H1 (cell line): Measurements from ENCODE around the gene SMTNL2. TPM values are rescaled to one million over a fixed set of nuclear protein-coding genes. Genes with fewer than 3 reads are reported as not detected.

ENCODE experiments used
- CTCF ChIA-PET: fragments of 300-600 bp; sonication (Branson Sonifier 250); formaldehyde crosslinking; loops from one replicate; lab custom pipeline; 2021; ENCODE audit not compliant: partially characterized antibody; lab: Charles Lee
- POLR2A ChIA-PET: fragments of 300-600 bp; sonication (Branson Sonifier 250); formaldehyde crosslinking; loops from one replicate; lab custom pipeline; 2021; ENCODE audit warnings: inconsistent platforms; ENCODE audit not compliant: partially characterized antibody; lab: Charles Lee
- DNase-seq, 2 experiments: peaks; one replicate each; pipeline versions ENCODE4 v3.0.0 to v3.0.0-alpha.2; 2010 to 2022; ENCODE audit warnings: low spot score in 2 of 2, low read depth in 1 of 2, mixed read lengths in 1 of 2
- FAIRE-seq: peaks from 2 replicates; lab custom pipeline; 2011; peaks lifted over from hg19 to GRCh38; lab: Jason Lieb, UNC
- H2AFZ ChIP-seq: 2 replicates; pipeline ENCODE4 v1.8.1; 2012; ENCODE audit warnings: low read length, inconsistent platforms
- H2AK5ac ChIP-seq: 2 replicates; pipeline ENCODE4 v1.6.1; 2013; ENCODE audit warnings: low read depth, low read length
- H2BK120ac ChIP-seq: replicated peaks from 2 replicates; pipeline ENCODE3; 2013; ENCODE audit warnings: low read depth, low read length, inconsistent platforms
- H2BK12ac ChIP-seq: 2 replicates; pipeline ENCODE4 v1.6.1; 2013; ENCODE audit warnings: low read depth, low read length
- H2BK15ac ChIP-seq: 2 replicates; pipeline ENCODE4 v1.6.1; 2013; ENCODE audit warnings: low read length
- H2BK20ac ChIP-seq: 2 replicates; pipeline ENCODE4 v1.6.1; 2013; ENCODE audit warnings: low read length
- H2BK5ac ChIP-seq: 2 replicates; pipeline ENCODE4 v1.6.1; 2013; ENCODE audit warnings: low read depth, low read length
- H3K14ac ChIP-seq: 2 replicates; pipeline ENCODE4 v1.6.1; 2013; ENCODE audit warnings: inconsistent platforms; ENCODE audit not compliant: insufficient read length
- H3K18ac ChIP-seq: 2 replicates; pipeline ENCODE4 v1.6.1; 2013; ENCODE audit warnings: low read length; ENCODE audit errors: extremely low read depth
- H3K23ac ChIP-seq: 2 replicates; pipeline ENCODE4 v1.6.1; 2013; ENCODE audit warnings: inconsistent platforms; ENCODE audit not compliant: insufficient read length
- H3K23me2 ChIP-seq: 2 replicates; pipeline ENCODE4 v1.6.1; 2013; ENCODE audit warnings: low read depth, low read length
- H3K27ac ChIP-seq: 2 replicates; pipeline ENCODE4 v1.6.1; 2011; ENCODE audit warnings: low read depth, low read length, inconsistent platforms
- H3K27me3 ChIP-seq, 4 experiments: replicated peaks in 1 of 4; 1 replicate in 1 of 4; 2 replicates in 3 of 4; pipeline versions ENCODE4 v1.6.1 to v1.8.1; 2011 to 2013; ENCODE audit warnings: low read length in 3 of 4, mild to moderate bottlenecking in 3 of 4, inconsistent platforms in 2 of 4, mixed read lengths in 2 of 4, moderate library complexity in 1 of 4; ENCODE audit not compliant: control insufficient read depth in 3 of 4, insufficient read depth in 3 of 4; ENCODE audit errors: extremely low read depth in 1 of 4
- H3K36me3 ChIP-seq, 4 experiments: 2 replicates each; pipeline versions ENCODE4 v1.6.1 to v1.8.1; 2011 to 2013; ENCODE audit warnings: mild to moderate bottlenecking in 4 of 4, low read length in 3 of 4, moderate library complexity in 2 of 4, control low read depth in 1 of 4, inconsistent platforms in 1 of 4; ENCODE audit not compliant: insufficient read depth in 4 of 4, control insufficient read depth in 2 of 4
- H3K4ac ChIP-seq: replicated peaks from 2 replicates; pipeline ENCODE3; 2013; ENCODE audit warnings: low read length, low read depth, mixed read lengths, inconsistent platforms; ENCODE audit not compliant: insufficient read length
- H3K4me1 ChIP-seq, 4 experiments: replicated peaks in 1 of 4; 1 replicate in 1 of 4; 2 replicates in 3 of 4; pipeline versions ENCODE4 v1.6.1 to v1.8.1; 2011 to 2013; ENCODE audit warnings: low read length in 3 of 4, inconsistent platforms in 2 of 4, mixed read lengths in 1 of 4; ENCODE audit not compliant: insufficient read depth in 4 of 4, control insufficient read depth in 3 of 4
- H3K4me2 ChIP-seq, 2 experiments: 2 replicates each; pipeline versions ENCODE4 v1.6.1 to v1.8.1; 2011 to 2013; ENCODE audit warnings: low read depth in 2 of 2, low read length in 2 of 2, control low read depth in 1 of 2, inconsistent platforms in 1 of 2, mild to moderate bottlenecking in 1 of 2; ENCODE audit not compliant: insufficient read depth in 1 of 2
- H3K4me3 ChIP-seq, 4 experiments: fragments of 200-600, 300-600 bp in 1 of 4; sonication (generic), shearing (Covaris generic), sonication (Bioruptor Twin) in 1 of 4; 2 replicates each; pipeline versions ENCODE4 v1.5.1 to v1.8.1; 2011 to 2016; ENCODE audit warnings: low read length in 4 of 4, low read depth in 3 of 4, control low read depth in 2 of 4, inconsistent platforms in 2 of 4, mild to moderate bottlenecking in 2 of 4, mixed read lengths in 1 of 4, moderate library complexity in 1 of 4; ENCODE audit not compliant: insufficient read depth in 2 of 4; ENCODE audit errors: extremely low read depth in 1 of 4
- H3K56ac ChIP-seq: replicated peaks from 2 replicates; pipeline ENCODE3; 2013; ENCODE audit warnings: low read depth, mild to moderate bottlenecking, mixed read lengths, low read length, inconsistent platforms; ENCODE audit not compliant: insufficient read length
- H3K79me1 ChIP-seq: 2 replicates; pipeline ENCODE4 v1.6.1; 2013; ENCODE audit warnings: low read depth, low read length, control low read depth
- H3K79me2 ChIP-seq, 2 experiments: 2 replicates each; pipeline versions ENCODE4 v1.6.1 to v1.8.1; 2012 to 2013; ENCODE audit warnings: low read length in 2 of 2, mild to moderate bottlenecking in 2 of 2, inconsistent platforms in 1 of 2; ENCODE audit not compliant: insufficient read depth in 2 of 2, control insufficient read depth in 1 of 2
- H3K9ac ChIP-seq, 4 experiments: replicated peaks in 1 of 4; 1 replicate in 1 of 4; 2 replicates in 3 of 4; pipeline versions ENCODE4 v1.6.1 to v1.8.1; 2011 to 2013; ENCODE audit warnings: low read depth in 3 of 4, low read length in 3 of 4, control low read depth in 2 of 4, mild to moderate bottlenecking in 2 of 4, moderate library complexity in 2 of 4, inconsistent platforms in 1 of 4; ENCODE audit errors: extremely low read depth in 1 of 4
- H3K9me3 ChIP-seq, 2 experiments: 2 replicates each; pipeline versions ENCODE4 v1.6.1 to v1.8.1; 2012 to 2013; ENCODE audit warnings: mild to moderate bottlenecking in 2 of 2, moderate library complexity in 2 of 2, control low read depth in 1 of 2, inconsistent platforms in 1 of 2, low read depth in 1 of 2, low read length in 1 of 2, mixed read lengths in 1 of 2; ENCODE audit not compliant: insufficient read depth in 2 of 2
- H4K20me1 ChIP-seq, 2 experiments: replicated peaks in 1 of 2; 2 replicates each; pipeline versions ENCODE3 to v1.8.1; 2011 to 2013; ENCODE audit warnings: inconsistent platforms in 2 of 2, low read length in 2 of 2, mild to moderate bottlenecking in 1 of 2; ENCODE audit not compliant: insufficient read depth in 2 of 2, control insufficient read depth in 1 of 2
- H4K5ac ChIP-seq: 2 replicates; pipeline ENCODE4 v1.6.1; 2013; ENCODE audit warnings: low read length, low read depth, mixed read lengths, inconsistent platforms; ENCODE audit not compliant: insufficient read length
- H4K8ac ChIP-seq: 2 replicates; pipeline ENCODE4 v1.8.0; 2013; ENCODE audit warnings: mild to moderate bottlenecking, moderate library complexity, low read length, inconsistent platforms; ENCODE audit not compliant: insufficient read depth; ENCODE audit errors: extremely low read depth
- H4K91ac ChIP-seq: replicated peaks from 2 replicates; pipeline ENCODE3; 2013; ENCODE audit warnings: low read length, mixed read lengths, inconsistent platforms; ENCODE audit not compliant: insufficient read length
- ATF2 ChIP-seq: IDR thresholded peaks from 2 replicates; pipeline ENCODE4 v1.6.1; 2012; ENCODE audit warnings: low read length, inconsistent platforms
- CTBP2 ChIP-seq: IDR thresholded peaks from 2 replicates; pipeline ENCODE4 v1.7.0; 2011; ENCODE audit warnings: borderline replicate concordance, mild to moderate bottlenecking, moderate library complexity, mixed read lengths, low read length; ENCODE audit not compliant: insufficient read depth, insufficient read length
- JUN ChIP-seq: IDR thresholded peaks from 2 replicates; pipeline ENCODE4 v1.6.1; 2011; ENCODE audit warnings: low read depth, mild to moderate bottlenecking, improper control_type of control experiment, low read length
- MAFK ChIP-seq: IDR thresholded peaks from 2 replicates; pipeline ENCODE4 v1.6.1; 2012; ENCODE audit warnings: low read depth, mild to moderate bottlenecking, improper control_type of control experiment, low read length
- POLR2A ChIP-seq, 2 experiments: IDR thresholded peaks; 1 replicate in 1 of 2; 2 replicates in 1 of 2; pipeline ENCODE4 v1.6.1; 2011; ENCODE audit warnings: low read depth in 2 of 2, low read length in 2 of 2, mild to moderate bottlenecking in 2 of 2; ENCODE audit errors: control extremely low read depth in 1 of 2
- SAP30 ChIP-seq: fragments of 300-600 bp; sonication (generic); IDR thresholded peaks from 2 replicates; pipeline ENCODE4 v1.7.1; 2012; ENCODE audit warnings: low read length, moderate library complexity, mild to moderate bottlenecking, inconsistent platforms; ENCODE audit not compliant: insufficient read depth, insufficient replicate concordance
- SP1 ChIP-seq: IDR thresholded peaks from 2 replicates; pipeline ENCODE4 v1.6.1; 2011; ENCODE audit warnings: low read depth, low read length
- WGBS, 2 experiments: shearing (Covaris generic) in 1 of 2; methylation state at CpG; one replicate each; pipeline versions ENCODE4 v1.1.6 to v1.1.7; 2013 to 2015; ENCODE audit warnings: low lambda C conversion rate in 2 of 2, mixed read lengths in 2 of 2, inconsistent platforms in 1 of 2, low coverage in 1 of 2, missing lambda C conversion rate in 1 of 2; ENCODE audit not compliant: insufficient replicate concordance in 2 of 2, insufficient coverage in 1 of 2, insufficient read length in 1 of 2; ENCODE audit errors: extremely low coverage in 1 of 2, missing lambda C conversion rate in 1 of 2; 5-methylcytosine and 5-hydroxymethylcytosine counted together
- polyA plus RNA-seq, 7 experiments: library from polyadenylated mRNA; depleted of rRNA in 3 of 7; stranded (reverse) in 5 of 7; unstranded in 2 of 7; fragments of >200 nt in 5 of 7; fragments of 200-250 nt in 2 of 7; gene quantifications; 1 replicate in 5 of 7; 2 replicates in 1 of 7; 4 replicates in 1 of 7; pipeline versions ENCODE4 v1.2.1 to v1.2.3, GENCODE V29; 2011 to 2013; ENCODE audit warnings: missing spikeins in 2 of 7, mixed read lengths in 2 of 7
- total RNA-seq: library from RNA; stranded (reverse); fragmentation: NEBNext Ultra II Directional; extraction: Animal tissue kit (Norgen Biotek cat#: 25700); gene quantifications from 2 replicates; pipeline ENCODE4 v1.2.1, GENCODE V29; 2021

Gene SMTNL2
- total and polyA plus RNA-seq, 2 of the 8 experiments (the other 6 are each of a cell fraction or from before 2014, with no cell fraction given) = 3.6 to 4.5 TPM

GRCh38 chr17:4583206-4583605 is 1.1 kb upstream of the SMTNL2 start:
- FAIRE-seq (no peak), DNase-seq (no peak)
- 76% methylated on average over 3 of the region's 3 CpGs; no CpG with 5 or more reads in 1 of the 2 experiments for WGBS, 2 experiments
- Histone ChIP-seq H3K79me1 (no peaks in the 10 kb centered on the region), H4K91ac (no peak overlapping the region), H4K5ac (no peak overlapping the region), H3K56ac (no peak overlapping the region), H2BK15ac (no peak overlapping the region), H3K4me3 (peak overlapping the region in 1 of 4 experiments; percentile 69; a peak in 1 of 8 replicates), H3K4me2 (peak overlapping the region in 1 of 2 experiments; percentile 88; a peak in 2 of 4 replicates), H3K4me1 (peaks cover 0 to 18% (median 13%) of the 10 kb centered on the region in 4 experiments; a peak in 6 of 7 replicates), H3K27me3 (peaks cover 8 to 45% (median 38%) of the 10 kb centered on the region in 4 experiments), H3K9me3 (no peaks in the 10 kb centered on the region), H3K18ac (no peak overlapping the region), H2BK20ac (no peak overlapping the region), H3K27ac (no peak overlapping the region), H2BK12ac (no peak overlapping the region), H3K9ac (no peak overlapping the region), H3K23ac (no peak overlapping the region), H4K20me1 (peaks cover 0 to 1% of the 10 kb centered on the region in 2 experiments), H2AK5ac (no peak overlapping the region), H3K14ac (no peak overlapping the region), H2AFZ (no peak overlapping the region), H4K8ac (no peak overlapping the region), H2BK5ac (no peak overlapping the region), H3K23me2 (peaks cover 10% of the 10 kb centered on the region; the same call in 1 of the 2 replicates), H3K79me2 (no peaks in the 10 kb centered on the region), H3K36me3 (no peaks in the 10 kb centered on the region), H2BK120ac (no peak overlapping the region), H3K4ac (no peak overlapping the region)
- CTCF ChIA-PET = interaction anchor here (0.6 to 8.8 kb wide), 9 partner anchors 9 to 141 kb away, joined by 3 to 114 read pairs (median 4); no protein-coding TSS in a partner anchor
- POLR2A ChIA-PET = interaction anchor here (1.2 to 2.0 kb wide), 3 partner anchors 10 to 36 kb away, joined by 3 to 7 read pairs (median 4); no protein-coding TSS in a partner anchor
- TF ChIP-seq SP1 = no peak
- TF ChIP-seq SAP30 = no peak
- no peak for TF ChIP-seq JUN
- TF ChIP-seq POLR2A (IDR thresholded peaks at IDR 0.05; ENCODE audit: control extremely low read depth in 1 of 2, low read depth in 2 of 2, low read length in 2 of 2) = no peak
- TF ChIP-seq ATF2 = no peak
- TF ChIP-seq CTBP2 = no peak
- no peak for TF ChIP-seq MAFK
